K562 (cell line): ENCODE results near the gene ETV7. TPM values are rescaled to one million over a fixed set of nuclear protein-coding genes. Genes with fewer than 3 reads are reported as not detected.

Experiments
- BHLHE40 ChIP-seq: IDR thresholded peaks from 2 replicates; pipeline ENCODE4 v1.6.1; 2011; ENCODE audit warnings: low read length, improper control_type of control experiment
- CBX2 ChIP-seq: fragments of 200-600 bp; sonication (generic); IDR thresholded peaks from one replicate; pipeline ENCODE4 v1.6.1; 2012; ENCODE audit warnings: mild to moderate bottlenecking, low read length, inconsistent platforms; ENCODE audit not compliant: insufficient read depth, poor library complexity, severe bottlenecking
- EP400 ChIP-seq: fragments of 450-650 bp; IDR thresholded peaks from 2 replicates; pipeline ENCODE4 v1.6.1; 2017; ENCODE audit warnings: antibody characterized with exemption, mild to moderate bottlenecking, moderate library complexity
- ESRRA ChIP-seq: fragments of 450-650 bp; IDR thresholded peaks from 2 replicates; pipeline ENCODE4 v1.6.1; 2014; ENCODE audit warnings: low read depth, mild to moderate bottlenecking, moderate library complexity, borderline replicate concordance
- FOXA1 ChIP-seq: fragments of 450-650 bp; IDR thresholded peaks from 2 replicates; pipeline ENCODE4 v1.6.1; 2016; ENCODE audit warnings: mild to moderate bottlenecking, borderline replicate concordance
- GATAD2A ChIP-seq: fragments of 450-650 bp; IDR thresholded peaks from 2 replicates; pipeline ENCODE4 v1.6.1; 2017
- GTF2E2 ChIP-seq: fragments of 200-800 bp; sonication (Bioruptor generic); IDR thresholded peaks from 2 replicates; pipeline ENCODE4 v1.6.1; 2016; ENCODE audit warnings: missing genetic modification characterization, missing compliant biosample characterization
- ID3 ChIP-seq, 2 experiments: fragments of 250-450 bp in 1 of 2; fragments of 450-650 bp in 1 of 2; sonication (Bioruptor Pico) in 1 of 2; IDR thresholded peaks; 2 replicates each; pipeline versions ENCODE4 v1.6.1 to v1.8.0; 2016 to 2021; ENCODE audit warnings: mild to moderate bottlenecking in 2 of 2, moderate library complexity in 2 of 2, missing compliant biosample characterization in 1 of 2, missing genetic modification characterization in 1 of 2
- KAT8 ChIP-seq: fragments of 450-650 bp; IDR thresholded peaks from 2 replicates; pipeline ENCODE4 v1.6.1; 2016; ENCODE audit warnings: low read depth, mild to moderate bottlenecking
- MCM2 ChIP-seq: fragments of 450-650 bp; IDR thresholded peaks from 2 replicates; pipeline ENCODE4 v1.6.1; 2017; ENCODE audit warnings: low read depth, mild to moderate bottlenecking
- MED1 ChIP-seq: sonication (generic); formaldehyde crosslinking; IDR thresholded peaks from 2 replicates; pipeline ENCODE4 v1.8.1; 2023; ENCODE audit warnings: missing genetic modification reagents, borderline replicate concordance
- MTF1 ChIP-seq: fragments of 250-450 bp; sonication (Bioruptor Pico); IDR thresholded peaks from 2 replicates; pipeline ENCODE4 v1.9.0; 2021; ENCODE audit warnings: moderate library complexity, mild to moderate bottlenecking, inconsistent platforms, borderline replicate concordance
- NELFE ChIP-seq: IDR thresholded peaks from 2 replicates; pipeline ENCODE4 v1.6.1; 2011; ENCODE audit warnings: mild to moderate bottlenecking; ENCODE audit not compliant: insufficient read depth, insufficient read length
- NR2C2 ChIP-seq, 2 experiments: fragments of 200-800 bp in 1 of 2; sonication (Bioruptor generic) in 1 of 2; sonication (generic) in 1 of 2; formaldehyde crosslinking in 1 of 2; IDR thresholded peaks; 2 replicates each; pipeline versions ENCODE4 v1.6.1 to v1.8.0; 2016 to 2022; ENCODE audit warnings: mild to moderate bottlenecking in 1 of 2, missing compliant biosample characterization in 1 of 2, missing genetic modification characterization in 1 of 2, missing genetic modification reagents in 1 of 2
- RFX7 ChIP-seq: fragments of 250-450 bp; sonication (Bioruptor Pico); IDR thresholded peaks from 2 replicates; pipeline ENCODE4 v1.5.1; 2021; ENCODE audit warnings: mild to moderate bottlenecking
- SLC30A9 ChIP-seq: fragments of 250-450 bp; sonication (Bioruptor Pico); IDR thresholded peaks from 2 replicates; pipeline ENCODE4 v1.8.0; 2022; ENCODE audit warnings: mild to moderate bottlenecking, moderate library complexity
- SMARCA4 ChIP-seq: fragments of 450-650 bp; IDR thresholded peaks from 2 replicates; pipeline ENCODE4 v1.6.1; 2016
- SREBF2 ChIP-seq: sonication (generic); formaldehyde crosslinking; IDR thresholded peaks from 2 replicates; pipeline ENCODE4 v1.4.0; 2020; ENCODE audit warnings: mild to moderate bottlenecking, missing genetic modification reagents
- TAF9B ChIP-seq: fragments of 450-650 bp; IDR thresholded peaks from 2 replicates; pipeline ENCODE4 v1.6.1; 2018; ENCODE audit warnings: mild to moderate bottlenecking; ENCODE audit not compliant: partially characterized antibody
- ZBTB11 ChIP-seq, 3 experiments: fragments of 200-800 bp in 1 of 3; fragments of 250-450 bp in 1 of 3; fragments of 450-650 bp in 1 of 3; sonication (Bioruptor Pico) in 1 of 3; sonication (Bioruptor generic) in 1 of 3; formaldehyde crosslinking in 1 of 3; IDR thresholded peaks; 2 replicates each; pipeline versions ENCODE4 v1.6.1 to v1.8.0; 2016 to 2022; ENCODE audit warnings: mild to moderate bottlenecking in 2 of 3, missing genetic modification characterization in 2 of 3, missing compliant biosample characterization in 1 of 3, moderate library complexity in 1 of 3
- ZBTB7A ChIP-seq: IDR thresholded peaks from 2 replicates; pipeline ENCODE4 v1.6.1; 2011; ENCODE audit warnings: low read depth, mild to moderate bottlenecking, low read length, moderate library complexity, borderline replicate concordance; ENCODE audit not compliant: control insufficient read depth
- ZC3H8 ChIP-seq: fragments of 450-650 bp; IDR thresholded peaks from 2 replicates; pipeline ENCODE4 v1.6.1; 2017
- ZFP36 ChIP-seq: fragments of 150-350 bp; IDR thresholded peaks from 2 replicates; pipeline ENCODE4 v1.6.1; 2018; ENCODE audit warnings: low read length, low read depth; ENCODE audit not compliant: partially characterized antibody
- ZNF217 ChIP-seq: sonication (generic); formaldehyde crosslinking; IDR thresholded peaks from 2 replicates; pipeline ENCODE4 v1.8.0; 2022; ENCODE audit warnings: mild to moderate bottlenecking, missing genetic modification reagents
- ZNF232 ChIP-seq: sonication (generic); formaldehyde crosslinking; IDR thresholded peaks from 2 replicates; pipeline ENCODE4 v1.8.0; 2022; ENCODE audit warnings: mild to moderate bottlenecking, missing genetic modification reagents
- ZNF699 ChIP-seq: fragments of 250-450 bp; sonication (Bioruptor Pico); IDR thresholded peaks from 2 replicates; pipeline ENCODE4 v1.8.0; 2021; ENCODE audit warnings: mild to moderate bottlenecking, moderate library complexity; ENCODE audit not compliant: insufficient replicate concordance
- ZSCAN32 ChIP-seq: fragments of 450-650 bp; formaldehyde crosslinking; IDR thresholded peaks from 2 replicates; pipeline ENCODE4 v1.4.0; 2020; ENCODE audit warnings: mild to moderate bottlenecking, moderate library complexity
- polyA plus RNA-seq, 8 experiments: library from polyadenylated mRNA; depleted of rRNA in 4 of 8; stranded (reverse) in 5 of 8; unstranded in 3 of 8; fragments of >200 nt; fragmentation: Nextera tagmentation in 2 of 8; fragmentation: Illumina TruSeq in 1 of 8; extraction: Ambion mirVana in 2 of 8; extraction: Trizol in 1 of 8; gene quantifications; 2 replicates each; pipeline versions ENCODE4 v1.2.1 to v1.2.3, GENCODE V29; 2011 to 2014; ENCODE audit warnings: inconsistent platforms in 1 of 8, missing spikeins in 1 of 8
- total RNA-seq, 7 experiments: library from RNA; depleted of rRNA in 6 of 7; stranded (reverse); fragments of >200 nt in 6 of 7; fragmentation: Illumina TruSeq in 2 of 7; extraction: Trizol in 2 of 7; gene quantifications; 2 replicates each; pipeline versions ENCODE4 v1.2.1 to v1.2.3, GENCODE V29; 2011 to 2021; ENCODE audit warnings: low replicate concordance in 1 of 7

The ETV7 gene
- total and polyA plus RNA-seq, 9 of the 15 experiments (the other 6 are each of a cell fraction or from before 2014, with no cell fraction given): 0.07 to 0.22 (median 0.14) TPM; not detected in 3

- peak; percentile 2; the same call in 1 of the 2 replicates for TF ChIP-seq BHLHE40
- no peak for TF ChIP-seq MTF1
- TF ChIP-seq SLC30A9 (CRISPR knock-in tag): no peak
- TF ChIP-seq ID3 (CRISPR knock-in tag; IDR thresholded peaks at IDR 0.05): no peak
- peak; percentile 86 for TF ChIP-seq ID3 (tag; IDR thresholded peaks at IDR 0.05)
- no peak for TF ChIP-seq ZC3H8
- no peak for TF ChIP-seq FOXA1
- TF ChIP-seq TAF9B: no peak
- TF ChIP-seq ZNF699 (CRISPR knock-in tag): no peak
- TF ChIP-seq KAT8: no peak
- no peak for TF ChIP-seq GATAD2A
- TF ChIP-seq ZNF217 (CRISPR knock-in tag): no peak
- no peak for TF ChIP-seq ZBTB11 (CRISPR knock-in tag; IDR thresholded peaks at IDR 0.05)
- TF ChIP-seq RFX7 (CRISPR knock-in tag): no peak
- TF ChIP-seq EP400: no peak
- no peak for TF ChIP-seq MCM2
- peak; percentile 1 for TF ChIP-seq ZFP36
- TF ChIP-seq CBX2: no peak
- 0 out of 2 replicates have a peak, but pooled peaks have one; percentile 27 for TF ChIP-seq ESRRA
- no peak for TF ChIP-seq ZSCAN32 (CRISPR knock-in tag)
- no peak for TF ChIP-seq SREBF2 (CRISPR knock-in tag)
- TF ChIP-seq MED1 (CRISPR knock-in tag): no peak
- TF ChIP-seq NR2C2 (CRISPR knock-in tag; IDR thresholded peaks at IDR 0.05): no peak
- peak; percentile 32; the same call in 1 of the 2 replicates for TF ChIP-seq NR2C2 (tag; IDR thresholded peaks at IDR 0.05)
- TF ChIP-seq NELFE: no peak
- no peak for TF ChIP-seq GTF2E2 (tag)
- TF ChIP-seq ZBTB7A: no peak
- peak; percentile 29; the same call in 1 of the 2 replicates for TF ChIP-seq SMARCA4
- TF ChIP-seq ZNF232 (CRISPR knock-in tag): no peak
These were observed 52.5 kb downstream of the ETV7 start (continued) for GRCh38 chr6:36334832-36335459.
